ENCODE data around the gene IFNG.

The IFNG gene

GRCh38 chr12:68166317-68166831 lies 6.8 kb upstream of the IFNG start:
- DNase-seq = no peak

- no peak for DNase-seq
These were observed 4.1 kb upstream of the IFNG start for GRCh38 chr12:68163560-68164081.

DNA sequence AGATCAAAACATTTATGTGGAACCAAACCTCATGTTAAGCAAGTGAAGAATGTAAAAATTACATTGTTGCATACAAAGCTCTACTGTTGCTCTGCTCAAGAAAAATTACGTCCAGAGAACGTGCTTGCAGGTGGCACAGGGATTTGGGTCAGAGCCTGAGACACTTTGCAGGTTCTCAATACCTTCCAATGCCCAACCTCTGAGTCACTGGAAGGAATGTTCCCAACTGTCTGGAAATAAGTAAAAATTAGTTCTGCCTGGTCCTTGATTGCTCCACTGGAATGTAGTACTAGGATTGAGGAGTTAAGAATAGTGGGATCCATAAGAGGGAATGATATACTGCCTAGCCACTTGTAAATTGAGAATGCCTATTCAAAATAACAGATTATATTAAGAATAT lies 2.8 kb upstream of the IFNG start:
- no peak for DNase-seq

- no peak for DNase-seq
These were observed 1.1 kb downstream of the IFNG start for GRCh38 chr12:68158432-68158831.

- DNase-seq = no peak
These were observed 2.2 kb downstream of the IFNG start for GRCh38 chr12:68157380-68157779.

DNA sequence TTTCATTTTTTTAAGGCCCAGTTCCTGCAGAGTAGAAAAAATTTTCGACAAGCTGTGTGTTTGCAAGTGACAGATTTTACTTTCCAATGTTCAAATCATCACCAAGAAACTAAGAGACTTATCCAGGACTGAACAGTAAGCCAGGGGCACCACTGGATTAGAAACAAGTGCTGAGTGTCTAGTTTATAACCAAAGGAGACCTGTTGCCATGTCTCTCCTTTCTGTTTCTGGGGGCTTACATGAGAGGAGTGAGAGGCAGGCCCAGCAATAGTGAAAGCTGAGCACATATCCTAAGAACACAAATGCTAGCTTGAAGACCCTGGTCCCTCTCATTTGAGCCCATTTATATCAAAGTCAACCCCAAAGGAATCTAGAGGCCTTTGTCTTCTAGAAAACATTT lies 2.9 kb downstream of the IFNG start:
- no peak for DNase-seq

DNA sequence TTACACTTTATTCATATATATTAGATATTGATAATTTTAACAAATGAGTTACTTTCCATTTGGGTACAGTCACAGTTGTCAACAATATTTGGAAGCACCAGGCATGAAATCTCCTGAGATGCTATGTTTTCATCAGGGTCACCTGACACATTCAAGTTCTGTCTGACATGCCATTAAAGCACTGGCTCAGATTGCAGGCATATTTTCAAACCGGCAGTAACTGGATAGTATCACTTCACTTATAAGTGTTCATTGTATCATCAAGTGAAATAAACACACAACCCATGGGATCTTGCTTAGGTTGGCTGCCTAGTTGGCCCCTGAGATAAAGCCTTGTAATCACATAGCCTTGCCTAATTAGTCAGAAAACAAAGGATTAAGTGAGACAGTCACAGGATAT lies 4.8 kb downstream of the IFNG start:
- DNase-seq = no peak

DNA sequence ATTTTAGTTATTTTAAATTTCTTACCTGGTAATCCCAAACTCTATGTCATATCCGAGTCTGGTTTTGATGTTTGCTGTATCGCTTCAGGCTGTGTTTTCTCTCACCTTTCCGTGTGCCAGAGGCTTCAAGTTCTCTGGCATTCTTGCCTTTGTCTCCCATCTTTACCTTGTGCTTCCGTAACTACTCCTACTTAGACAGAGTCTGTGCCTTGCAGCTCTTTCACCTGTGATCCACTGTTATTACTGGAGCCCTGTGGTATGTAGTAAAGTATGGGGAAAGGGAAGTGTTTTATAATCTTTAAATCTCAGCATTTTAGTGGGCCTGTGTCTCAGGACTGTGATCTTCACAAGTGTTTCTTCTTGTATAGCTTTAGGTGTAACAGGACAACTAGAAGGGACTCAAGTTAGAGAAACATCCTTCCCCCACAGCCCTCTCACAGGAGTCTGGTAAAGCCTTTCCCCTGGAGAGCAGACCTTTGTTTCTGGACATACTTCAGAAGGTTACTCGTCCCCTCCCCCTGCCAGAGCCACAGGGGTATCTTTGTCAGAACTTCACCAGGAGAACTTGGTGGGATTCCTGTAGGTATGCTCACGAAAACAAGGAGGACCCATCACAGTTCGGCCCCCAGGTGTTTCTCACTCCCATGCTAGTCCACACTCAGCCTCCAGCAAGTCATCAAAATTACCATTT lies 11.1 kb downstream of the IFNG start:
- no peak for DNase-seq

DNA sequence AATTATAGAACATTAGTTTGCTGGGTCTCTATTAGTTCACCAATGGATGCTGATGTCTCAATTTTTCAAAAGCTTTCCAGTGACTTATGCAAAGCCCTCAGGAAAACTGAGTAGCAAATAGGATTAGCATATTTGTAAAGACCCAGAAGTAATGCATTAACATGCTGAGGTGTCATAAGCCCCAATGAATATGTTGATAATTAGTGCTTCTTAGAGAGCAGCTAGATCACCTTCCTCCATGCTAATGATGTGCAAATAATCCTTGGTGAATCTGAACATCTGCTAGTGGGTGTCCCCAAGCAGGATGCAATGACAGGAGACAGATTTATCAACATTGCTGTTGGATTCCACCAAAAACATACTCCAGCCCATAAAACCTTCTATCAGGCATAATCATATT lies 19.0 kb downstream of the IFNG start:
- no peak for DNase-seq

DNA sequence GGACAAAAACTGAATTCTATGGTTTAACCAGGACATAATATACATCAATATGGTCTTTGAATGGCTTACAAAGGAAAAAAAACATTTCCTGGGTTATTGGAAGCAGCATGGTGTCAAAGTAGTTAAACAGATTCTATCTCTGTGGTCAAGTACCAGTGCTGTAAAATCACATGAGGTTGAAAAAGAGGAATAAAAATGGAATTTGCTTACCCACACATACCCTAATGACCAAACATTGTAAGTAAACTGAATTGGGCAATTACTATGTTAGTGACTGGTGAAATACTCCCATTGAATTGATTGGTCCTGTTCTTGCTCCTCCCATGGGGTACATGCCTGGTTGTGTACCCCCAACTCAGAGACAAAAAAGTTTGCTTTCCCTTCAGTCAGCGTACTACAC lies 19.6 kb downstream of the IFNG start:
- DNase-seq = no peak

GRCh38 chr12:68139001-68139400 lies 20.5 kb downstream of the IFNG start:
- no peak for DNase-seq

- DNase-seq = no peak
These were observed 21.1 kb downstream of the IFNG start for GRCh38 chr12:68138480-68138879.

DNA sequence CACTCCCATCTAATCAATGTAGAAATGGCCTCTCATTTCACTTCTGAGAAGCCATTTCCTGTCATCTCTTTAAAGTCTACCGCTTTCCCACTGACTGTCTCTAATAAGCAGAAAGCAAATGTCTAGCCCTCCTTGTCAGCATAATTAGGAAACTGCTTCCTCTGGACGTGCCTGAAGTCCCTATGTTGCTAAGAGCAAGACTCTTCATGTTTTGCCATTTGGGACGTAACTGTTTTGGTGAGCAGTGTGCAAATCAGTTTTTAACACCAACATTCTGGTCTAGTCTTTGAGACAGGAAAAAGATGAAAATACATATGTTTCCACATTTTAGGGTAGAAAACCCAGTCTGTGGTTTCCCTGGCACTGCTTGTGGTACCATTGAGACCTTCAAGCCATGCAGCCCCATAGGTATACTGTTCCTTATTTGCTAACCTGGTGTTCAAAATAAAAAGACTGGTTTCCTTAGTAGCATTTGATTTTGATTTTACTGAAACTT lies 22.2 kb downstream of the IFNG start:
- no peak for DNase-seq

GRCh38 chr12:68135520-68135919 lies 24.0 kb downstream of the IFNG start:
- DNase-seq = no peak

DNA sequence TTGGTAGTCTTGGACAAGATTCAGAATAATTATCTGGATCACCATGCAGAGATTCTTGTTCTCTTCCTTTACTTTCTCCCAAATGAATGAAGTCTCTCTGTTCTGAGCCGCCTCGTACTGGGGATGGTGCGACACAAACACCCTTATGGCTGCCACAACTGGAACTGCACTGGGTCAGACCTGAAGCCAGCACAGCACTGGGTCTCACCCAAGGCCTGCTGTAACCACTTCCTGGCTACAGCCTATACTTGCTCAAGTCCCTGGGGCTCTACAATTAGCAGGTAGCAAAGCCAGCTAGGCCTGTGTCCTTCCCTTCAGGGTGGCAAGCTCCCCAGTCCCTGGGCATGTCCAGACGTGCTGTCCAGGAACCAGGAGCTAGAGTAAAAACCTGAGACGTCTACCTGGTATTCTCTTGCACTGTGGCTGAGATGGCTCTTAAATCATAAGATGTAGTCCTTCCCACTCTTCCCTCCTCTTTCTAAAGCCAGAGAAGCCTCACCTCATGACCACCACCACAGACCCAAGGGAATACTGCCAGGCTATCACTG lies 27.6 kb downstream of the IFNG start:
- no peak for DNase-seq

- no peak for DNase-seq
These were observed 29.6 kb downstream of the IFNG start for GRCh38 chr12:68129979-68130378.

- no peak for DNase-seq
These were observed 37.2 kb downstream of the IFNG start for GRCh38 chr12:68122236-68122920.

- DNase-seq = no peak
These were observed 38.4 kb downstream of the IFNG start for GRCh38 chr12:68121143-68121542.

DNA sequence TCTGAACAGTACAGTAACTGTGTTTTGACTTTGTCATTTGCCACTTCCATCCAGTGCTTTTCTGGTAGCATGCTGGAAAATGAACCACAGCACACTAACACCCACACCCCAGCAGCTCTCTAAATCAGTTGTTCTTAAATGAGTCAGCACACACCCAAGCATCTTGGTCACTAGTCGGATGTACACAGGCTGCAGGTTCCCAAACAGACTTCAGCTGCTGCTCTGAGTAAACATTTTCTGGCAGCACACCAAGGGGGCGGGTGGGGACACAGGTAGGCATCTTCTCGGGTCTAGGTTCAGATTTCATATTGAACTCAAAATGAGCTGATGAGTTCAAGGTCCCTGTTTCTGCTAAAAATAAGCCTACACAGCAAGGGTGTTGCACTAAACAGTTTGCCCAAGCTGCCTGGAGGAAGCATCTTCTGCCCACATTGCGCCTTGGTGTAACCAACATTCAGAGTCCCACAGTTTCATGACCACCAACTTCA lies 39.8 kb downstream of the IFNG start:
- DNase-seq = no peak

DNA sequence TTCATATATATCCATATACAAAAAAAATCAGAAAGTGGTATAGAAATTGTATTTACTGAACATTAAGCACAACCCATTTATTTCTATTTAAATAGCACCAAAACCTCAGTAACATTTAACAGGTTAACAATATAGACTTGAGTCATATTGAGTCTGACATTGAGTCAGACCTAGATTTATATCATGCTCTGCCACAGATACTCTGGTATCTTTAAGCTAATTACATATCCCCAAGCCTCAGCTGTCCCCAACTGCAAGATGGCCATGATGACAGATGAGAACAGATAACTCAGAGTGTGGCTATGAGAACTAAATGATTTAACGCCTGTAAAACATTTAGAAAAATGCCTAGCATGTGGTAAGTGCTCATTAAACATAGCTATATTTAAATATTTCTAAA lies 40.3 kb downstream of the IFNG start:
- DNase-seq = no peak

DNA sequence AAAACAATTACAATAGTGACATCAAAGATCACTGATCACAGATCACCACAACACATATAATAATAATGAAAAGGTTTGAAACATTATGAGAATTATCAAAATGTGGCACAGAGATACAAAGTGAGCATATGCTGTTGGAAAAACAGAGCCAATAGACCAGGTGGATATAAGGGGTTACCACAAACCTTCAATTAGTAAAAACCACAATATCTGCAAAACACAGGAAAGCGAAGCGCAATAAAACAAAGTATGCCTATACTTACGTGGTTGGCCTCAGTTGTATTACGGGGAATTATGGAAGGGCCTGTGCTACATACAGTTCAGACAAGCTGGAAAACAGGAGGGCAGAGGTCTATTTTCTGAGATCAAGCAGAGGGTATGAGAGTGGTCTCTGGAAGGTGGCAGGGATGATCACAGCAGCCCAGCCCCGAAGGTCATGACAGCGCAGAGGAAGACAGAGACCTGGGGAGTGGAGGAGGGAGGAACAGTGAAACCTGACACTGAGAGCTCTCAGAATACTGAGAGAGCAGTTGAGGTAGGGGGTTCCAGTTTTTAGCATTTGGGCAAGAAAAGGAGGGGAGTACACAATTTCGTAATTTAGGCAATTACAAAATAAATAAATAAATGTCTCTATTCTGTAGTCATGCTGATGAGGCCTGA lies 41.3 kb downstream of the IFNG start:
- DNase-seq = no peak

- no peak for DNase-seq
These were observed 41.9 kb downstream of the IFNG start for GRCh38 chr12:68117661-68118060.

- no peak for DNase-seq
These were observed 44.3 kb downstream of the IFNG start for GRCh38 chr12:68115281-68115680.

All from NCI-H1048 (cell line).